K562 (cell line): ENCODE data around the gene LRRC41. TPM values are rescaled to one million over a fixed set of nuclear protein-coding genes. Genes with fewer than 3 reads are reported as not detected.
A peak's percentile ranks its signal among the peaks of the same experiment; 100 is the strongest.

Source experiments
- CUX1 ChIP-seq: fragments of 200-800 bp; sonication (Bioruptor generic); IDR thresholded peaks from 2 replicates; pipeline ENCODE4 v1.6.1; 2016; ENCODE audit warnings: missing genetic modification characterization, missing compliant biosample characterization
- EHMT2 ChIP-seq: fragments of 450-650 bp; IDR thresholded peaks from 2 replicates; pipeline ENCODE4 v1.6.1; 2018; ENCODE audit warnings: antibody characterized with exemption
- ELF1 ChIP-seq: fragments of 200-800 bp; sonication (Bioruptor generic); IDR thresholded peaks from 2 replicates; pipeline ENCODE4 v1.6.1; 2016; ENCODE audit warnings: missing genetic modification characterization, missing compliant biosample characterization
- FOXK2 ChIP-seq, 2 experiments: fragments of 450-650 bp; IDR thresholded peaks in 1 of 2; conservative IDR thresholded peaks in 1 of 2; 2 replicates each; pipeline ENCODE4 v1.6.1; 2016; ENCODE audit warnings: low read depth in 2 of 2, mild to moderate bottlenecking in 1 of 2
- GMEB1 ChIP-seq: fragments of 250-450 bp; sonication (Bioruptor Pico); IDR thresholded peaks from 2 replicates; pipeline ENCODE4 v1.4.0; 2020; ENCODE audit warnings: mild to moderate bottlenecking
- HMBOX1 ChIP-seq: sonication (generic); IDR thresholded peaks from 2 replicates; pipeline ENCODE4 v1.6.1; 2016
- HNRNPL ChIP-seq: fragments of 200-400 bp; formaldehyde crosslinking; IDR thresholded peaks from 2 replicates; pipeline ENCODE4 v1.6.1; 2017; ENCODE audit warnings: low read depth, mild to moderate bottlenecking, low read length
- MYBL2 ChIP-seq, 2 experiments: fragments of 450-650 bp in 1 of 2; sonication (generic) in 1 of 2; formaldehyde crosslinking in 1 of 2; IDR thresholded peaks; 2 replicates each; pipeline versions ENCODE4 v1.6.1 to v1.8.1; 2017 to 2022; ENCODE audit warnings: borderline replicate concordance in 1 of 2, inconsistent platforms in 1 of 2, low read depth in 1 of 2, mild to moderate bottlenecking in 1 of 2, missing genetic modification reagents in 1 of 2, moderate library complexity in 1 of 2
- NCOA6 ChIP-seq: fragments of 450-650 bp; IDR thresholded peaks from 2 replicates; pipeline ENCODE4 v1.6.1; 2017; ENCODE audit warnings: mild to moderate bottlenecking
- PCBP2 ChIP-seq: fragments of 200-400 bp; formaldehyde crosslinking; IDR thresholded peaks from 2 replicates; pipeline ENCODE4 v1.6.1; 2018; ENCODE audit warnings: low read length, low read depth, mild to moderate bottlenecking, moderate library complexity; ENCODE audit not compliant: poor library complexity, severe bottlenecking
- TOE1 ChIP-seq, 2 experiments: fragments of 450-650 bp in 1 of 2; sonication (generic) in 1 of 2; formaldehyde crosslinking in 1 of 2; IDR thresholded peaks; 2 replicates each; pipeline versions ENCODE4 v1.7.1 to v1.8.0; 2016 to 2022; ENCODE audit warnings: borderline replicate concordance in 2 of 2, mild to moderate bottlenecking in 2 of 2, antibody characterized with exemption in 1 of 2, inconsistent platforms in 1 of 2, low read depth in 1 of 2, missing genetic modification reagents in 1 of 2, moderate library complexity in 1 of 2
- ZFX ChIP-seq: sonication (generic); formaldehyde crosslinking; IDR thresholded peaks from 2 replicates; pipeline ENCODE4 v1.8.0; 2022; ENCODE audit warnings: mild to moderate bottlenecking, missing genetic modification reagents, moderate library complexity
- ZKSCAN8 ChIP-seq: fragments of 200-800 bp; sonication (Bioruptor generic); IDR thresholded peaks from 2 replicates; pipeline ENCODE4 v1.6.1; 2016; ENCODE audit warnings: missing genetic modification characterization, missing compliant biosample characterization
- ZNF140 ChIP-seq: fragments of 250-450 bp; sonication (Bioruptor Pico); IDR thresholded peaks from 2 replicates; pipeline ENCODE4 v1.8.0; 2021; ENCODE audit warnings: moderate library complexity, mild to moderate bottlenecking, inconsistent platforms
- ZNF143 ChIP-seq: sonication (generic); formaldehyde crosslinking; IDR thresholded peaks from 2 replicates; pipeline ENCODE4 v1.9.0; 2022; ENCODE audit warnings: mild to moderate bottlenecking, missing genetic modification reagents
- ZNF274 ChIP-seq: IDR thresholded peaks from 2 replicates; pipeline ENCODE4 v1.6.1; 2011; ENCODE audit warnings: low read depth, mild to moderate bottlenecking, low read length, moderate library complexity, borderline replicate concordance
- ZNF282 ChIP-seq: sonication (generic); formaldehyde crosslinking; IDR thresholded peaks from 2 replicates; pipeline ENCODE4 v1.8.1; 2023; ENCODE audit warnings: missing genetic modification reagents
- ZNF347 ChIP-seq: fragments of 450-650 bp; formaldehyde crosslinking; IDR thresholded peaks from 2 replicates; pipeline ENCODE4 v1.4.0; 2020; ENCODE audit warnings: low read depth, mild to moderate bottlenecking, moderate library complexity
- ZSCAN29 ChIP-seq: fragments of 450-650 bp; IDR thresholded peaks from 2 replicates; pipeline ENCODE4 v1.6.1; 2017
- polyA plus RNA-seq, 8 experiments: library from polyadenylated mRNA; depleted of rRNA in 4 of 8; stranded (reverse) in 5 of 8; unstranded in 3 of 8; fragments of >200 nt; fragmentation: Nextera tagmentation in 2 of 8; fragmentation: Illumina TruSeq in 1 of 8; extraction: Ambion mirVana in 2 of 8; extraction: Trizol in 1 of 8; gene quantifications; 2 replicates each; pipeline versions ENCODE4 v1.2.1 to v1.2.3, GENCODE V29; 2011 to 2014; ENCODE audit warnings: inconsistent platforms in 1 of 8, missing spikeins in 1 of 8
- total RNA-seq, 7 experiments: library from RNA; depleted of rRNA in 6 of 7; stranded (reverse); fragments of >200 nt in 6 of 7; fragmentation: Illumina TruSeq in 2 of 7; extraction: Trizol in 2 of 7; gene quantifications; 2 replicates each; pipeline versions ENCODE4 v1.2.1 to v1.2.3, GENCODE V29; 2011 to 2021; ENCODE audit warnings: low replicate concordance in 1 of 7

The LRRC41 gene
- total and polyA plus RNA-seq, 9 of the 15 experiments (the other 6 are each of a cell fraction or from before 2014, with no cell fraction given), result 10.5 to 64.7 (median 44.2) TPM

GRCh38 chr1:46340404-46341221, 37.2 kb upstream of the LRRC41 start, which contains the start of gene NSUN4 (continued):
- TF ChIP-seq NCOA6 (no peak), ELF1 (peak; percentile 90), ZNF140 (CRISPR knock-in tag) (no peak), PCBP2 (no peak), ZFX (CRISPR knock-in tag) (peak; percentile 76), FOXK2 (conservative IDR thresholded peaks at IDR 0.05 in 1 of 2, IDR thresholded peaks at IDR 0.05 in 1 of 2; ENCODE audit: low read depth in 2 of 2) (peak; percentile 81 to 87), HNRNPL (no peak), ZSCAN29 (no peak), ZNF282 (CRISPR knock-in tag) (no peak), EHMT2 (peak; percentile 31), HMBOX1 (0 out of 2 replicates have a peak, but pooled peaks have one; percentile 9), MYBL2 (IDR thresholded peaks at IDR 0.05; ENCODE audit: low read depth) (no peak), MYBL2 (CRISPR knock-in tag; IDR thresholded peaks at IDR 0.05; ENCODE audit: borderline replicate concordance) (no peak), ZNF274 (no peak), TOE1 (IDR thresholded peaks at IDR 0.05; ENCODE audit: borderline replicate concordance) (peak; percentile 75), TOE1 (CRISPR knock-in tag; IDR thresholded peaks at IDR 0.05; ENCODE audit: borderline replicate concordance, low read depth) (peak; percentile 82; the same call in 1 of the 2 replicates), ZKSCAN8 (CRISPR knock-in tag) (no peak), CUX1 (CRISPR knock-in tag) (no peak), ZNF143 (CRISPR knock-in tag) (peak; percentile 74), ZNF347 (CRISPR knock-in tag) (no peak), GMEB1 (CRISPR knock-in tag) (peak; percentile 71)
